Fibroblast of lung (primary cell): ENCODE measurements around the gene REX1BD. TPM values are rescaled to one million over a fixed set of nuclear protein-coding genes. Genes with fewer than 3 reads are reported as not detected.

Experiments used
- DNase-seq, 2 donors: peaks; one replicate each; pipeline versions ENCODE4 v3.0.0 to v3.0.0-alpha.2; 2010; ENCODE audit warnings: low read depth in 2 of 2
- H2AFZ ChIP-seq: 2 replicates; pipeline ENCODE4 v1.5.1; 2012; ENCODE audit warnings: low read length, control low read depth, inconsistent platforms
- H3K27ac ChIP-seq: 2 replicates; pipeline ENCODE4 v1.5.1; 2011; ENCODE audit warnings: low read length, control low read depth; ENCODE audit not compliant: insufficient read depth
- H3K27me3 ChIP-seq: 2 replicates; pipeline ENCODE4 v1.5.1; 2011; ENCODE audit warnings: mild to moderate bottlenecking, low read length; ENCODE audit not compliant: control insufficient read depth, insufficient read depth
- H3K36me3 ChIP-seq: 2 replicates; pipeline ENCODE4 v1.5.1; 2011; ENCODE audit warnings: low read length; ENCODE audit not compliant: control insufficient read depth, insufficient read depth
- H3K4me1 ChIP-seq: 2 replicates; pipeline ENCODE4 v1.5.1; 2011; ENCODE audit warnings: low read length; ENCODE audit not compliant: control insufficient read depth, insufficient read depth; ENCODE audit errors: extremely low read depth
- H3K4me2 ChIP-seq: 2 replicates; pipeline ENCODE4 v1.5.1; 2011; ENCODE audit warnings: low read length, control low read depth; ENCODE audit not compliant: insufficient read depth; ENCODE audit errors: extremely low read depth
- H3K4me3 ChIP-seq, 4 experiments: fragments of 200-600 bp in 1 of 4; sonication (generic) in 1 of 4; replicated peaks in 1 of 4; 2 replicates each; pipeline ENCODE4 v1.5.1; 2011 to 2016; ENCODE audit warnings: low read length in 4 of 4, low read depth in 3 of 4, mild to moderate bottlenecking in 3 of 4, control low read depth in 2 of 4, inconsistent platforms in 1 of 4, mixed read lengths in 1 of 4; ENCODE audit not compliant: insufficient read depth in 1 of 4; ENCODE audit errors: control extremely low read depth in 1 of 4
- H3K79me2 ChIP-seq: 2 replicates; pipeline ENCODE4 v1.5.1; 2012; ENCODE audit warnings: mild to moderate bottlenecking, low read length, inconsistent platforms; ENCODE audit not compliant: control insufficient read depth, insufficient read depth
- H3K9ac ChIP-seq: 2 replicates; pipeline ENCODE4 v1.5.1; 2011; ENCODE audit warnings: mild to moderate bottlenecking, low read length, control low read depth; ENCODE audit not compliant: insufficient read depth
- H3K9me3 ChIP-seq: 2 replicates; pipeline ENCODE4 v1.5.1; 2012; ENCODE audit warnings: low read depth, low read length; ENCODE audit not compliant: control insufficient read depth, insufficient read depth
- H4K20me1 ChIP-seq: 2 replicates; pipeline ENCODE4 v1.5.1; 2011; ENCODE audit warnings: low read length; ENCODE audit not compliant: control insufficient read depth, insufficient read depth; ENCODE audit errors: extremely low read depth
- CTCF ChIP-seq, 2 donors: IDR thresholded peaks in 1 of 2; conservative IDR thresholded peaks in 1 of 2; 1 replicate in 1 of 2; 2 replicates in 1 of 2; pipeline ENCODE4 v1.5.1; 2011 to 2012; ENCODE audit warnings: low read length in 2 of 2, control low read depth in 1 of 2, inconsistent platforms in 1 of 2, low read depth in 1 of 2, mild to moderate bottlenecking in 1 of 2
- EZH2 ChIP-seq: IDR thresholded peaks from 2 replicates; pipeline ENCODE4 v1.5.1; 2012; ENCODE audit warnings: low read length, control low read depth, mild to moderate bottlenecking; ENCODE audit errors: missing control alignments
- polyA plus RNA-seq, 2 donors: library from polyadenylated mRNA; depleted of rRNA in 1 of 2; stranded (reverse) in 1 of 2; unstranded in 1 of 2; fragments of >200 nt; gene quantifications; 2 replicates each; pipeline ENCODE4 v1.2.1, GENCODE V29; 2011 to 2012; ENCODE audit warnings: missing spikeins in 1 of 2
- total RNA-seq: library from RNA; depleted of rRNA; stranded (reverse); fragments of >200 nt; gene quantifications from 2 replicates; pipeline ENCODE4 v1.2.1, GENCODE V29; 2014

Gene REX1BD
- total and polyA plus RNA-seq, 2 donors (not counting 1 experiment from before 2014, with no cell fraction given), result 16.2 to 37.0 TPM

GRCh38 chr19:18594096-18594823, 5.7 kb downstream of the REX1BD start:
- Histone ChIP-seq H2AFZ (no peak overlapping the region), H3K4me3 (peak overlapping the region in 3 of 4 experiments; percentile 16 to 53 (median 38)), H3K9me3 (no peaks in the 10 kb centered on the region), H4K20me1 (no peaks in the 10 kb centered on the region), H3K4me2 (peak overlapping the region; percentile 85), H3K79me2 (no peaks in the 10 kb centered on the region), H3K36me3 (peaks cover 3% of the 10 kb centered on the region), H3K4me1 (peaks cover 2% of the 10 kb centered on the region), H3K9ac (no peak overlapping the region), H3K27ac (no peak overlapping the region), H3K27me3 (no peaks in the 10 kb centered on the region)
- TF ChIP-seq CTCF (conservative IDR thresholded peaks at IDR 0.05 in 1 of 2, IDR thresholded peaks at IDR 0.05 in 1 of 2; ENCODE audit: low read depth in 1 of 2, low read length in 2 of 2) (peak; percentile 37 to 62), EZH2 (no peak)
- peak; percentile 72 to 73 for DNase-seq

GRCh38 chr19:18594824-18595373, 6.3 kb downstream of the REX1BD start:
- no peak for TF ChIP-seq CTCF (conservative IDR thresholded peaks at IDR 0.05 in 1 of 2, IDR thresholded peaks at IDR 0.05 in 1 of 2; ENCODE audit: low read depth in 1 of 2, low read length in 2 of 2)
- TF ChIP-seq EZH2, result no peak
- H3K9ac ChIP-seq, result no peak overlapping the region
- no peaks in the 10 kb centered on the region for H3K4me1 ChIP-seq
- no peaks in the 10 kb centered on the region for H3K79me2 ChIP-seq
- H3K4me3 ChIP-seq, result peak overlapping the region in 3 of 4 experiments; percentile 16 to 53 (median 38)
- H3K9me3 ChIP-seq, result no peaks in the 10 kb centered on the region
- no peak overlapping the region for H2AFZ ChIP-seq
- H3K4me2 ChIP-seq, result peak overlapping the region; percentile 85
- H3K36me3 ChIP-seq, result peaks cover 3% of the 10 kb centered on the region
- no peak overlapping the region for H3K27ac ChIP-seq
- H3K27me3 ChIP-seq, result no peaks in the 10 kb centered on the region
- H4K20me1 ChIP-seq, result no peaks in the 10 kb centered on the region
- no peak for DNase-seq

GRCh38 chr19:18595475-18595874, 6.9 kb downstream of the REX1BD start:
- Histone ChIP-seq H3K36me3 (peaks cover 3% of the 10 kb centered on the region), H3K4me1 (no peaks in the 10 kb centered on the region), H3K9me3 (no peaks in the 10 kb centered on the region), H2AFZ (no peak overlapping the region), H4K20me1 (no peaks in the 10 kb centered on the region), H3K4me2 (no peak overlapping the region), H3K27ac (no peak overlapping the region), H3K79me2 (no peaks in the 10 kb centered on the region), H3K27me3 (no peaks in the 10 kb centered on the region), H3K9ac (no peak overlapping the region), H3K4me3 (no peak overlapping the region)
- TF ChIP-seq EZH2 (no peak), CTCF (conservative IDR thresholded peaks at IDR 0.05 in 1 of 2, IDR thresholded peaks at IDR 0.05 in 1 of 2; ENCODE audit: low read depth in 1 of 2, low read length in 2 of 2) (no peak)
- DNase-seq, result no peak
